Measurements from ENCODE around the gene PAX3. TPM values are rescaled to one million over a fixed set of nuclear protein-coding genes. Genes with fewer than 3 reads are reported as not detected.

PAX3 gene
- total RNA-seq, 2 donors from 2014 or later, result not detected

GRCh38 chr2:222298001-222298310 lies 842 bp downstream of the PAX3 start:
- DNase-seq (ENCODE audit: low spot score) (no peak), ATAC-seq (ENCODE audit: insufficient number of reproducible peaks, low FRiP score, low read depth) (no peak)
- no peaks in the 10 kb centered on the region for H3K36me3 ChIP-seq
- peaks cover 17 to 49% of the 10 kb centered on the region in 2 donors for H3K4me1 ChIP-seq (ENCODE audit: control insufficient read depth in 1 of 2, low read depth in 2 of 2)
- no peaks in the 10 kb centered on the region for H3K9me3 ChIP-seq
- H3K4me3 ChIP-seq, result peak overlapping the region; percentile 52
- H3K27me3 ChIP-seq (replicated peaks; ENCODE audit: insufficient read depth), result peaks cover 45% of the 10 kb centered on the region
- no peak overlapping the region for H3K27ac ChIP-seq
- TF ChIP-seq, protein P1, sequence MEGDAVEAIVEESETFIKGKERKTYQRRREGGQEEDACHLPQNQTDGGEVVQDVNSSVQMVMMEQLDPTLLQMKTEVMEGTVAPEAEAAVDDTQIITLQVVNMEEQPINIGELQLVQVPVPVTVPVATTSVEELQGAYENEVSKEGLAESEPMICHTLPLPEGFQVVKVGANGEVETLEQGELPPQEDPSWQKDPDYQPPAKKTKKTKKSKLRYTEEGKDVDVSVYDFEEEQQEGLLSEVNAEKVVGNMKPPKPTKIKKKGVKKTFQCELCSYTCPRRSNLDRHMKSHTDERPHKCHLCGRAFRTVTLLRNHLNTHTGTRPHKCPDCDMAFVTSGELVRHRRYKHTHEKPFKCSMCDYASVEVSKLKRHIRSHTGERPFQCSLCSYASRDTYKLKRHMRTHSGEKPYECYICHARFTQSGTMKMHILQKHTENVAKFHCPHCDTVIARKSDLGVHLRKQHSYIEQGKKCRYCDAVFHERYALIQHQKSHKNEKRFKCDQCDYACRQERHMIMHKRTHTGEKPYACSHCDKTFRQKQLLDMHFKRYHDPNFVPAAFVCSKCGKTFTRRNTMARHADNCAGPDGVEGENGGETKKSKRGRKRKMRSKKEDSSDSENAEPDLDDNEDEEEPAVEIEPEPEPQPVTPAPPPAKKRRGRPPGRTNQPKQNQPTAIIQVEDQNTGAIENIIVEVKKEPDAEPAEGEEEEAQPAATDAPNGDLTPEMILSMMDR (IDR thresholded peaks at IDR 0.05), result no peak

DNA sequence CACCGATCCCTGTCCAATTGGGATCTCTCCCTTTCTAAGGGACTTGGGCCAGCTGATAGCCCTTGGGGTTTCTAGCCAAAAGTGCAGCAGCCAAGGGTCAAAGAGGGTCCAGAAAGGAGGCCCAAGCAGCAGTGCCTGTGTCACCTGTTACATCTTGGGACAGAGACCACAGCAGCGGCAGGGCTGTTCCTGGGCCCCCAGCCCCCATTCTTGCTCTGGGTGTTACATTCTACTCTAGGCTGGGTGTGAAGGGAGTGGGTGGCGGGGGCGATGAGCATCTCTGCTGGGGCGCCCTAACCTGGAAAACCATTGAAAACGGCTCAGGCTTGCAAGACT lies 1.2 kb downstream of the PAX3 start:
- H3K27ac ChIP-seq, result peak overlapping the region in 1 of 2 donors; percentile 31
- peaks cover 17 to 49% of the 10 kb centered on the region in 2 donors for H3K4me1 ChIP-seq (ENCODE audit: control insufficient read depth in 1 of 2, low read depth in 2 of 2)
- DNase-seq (ENCODE audit: low spot score) (no peak), ATAC-seq (ENCODE audit: insufficient number of reproducible peaks, low FRiP score, low read depth) (no peak)
- no peaks in the 10 kb centered on the region for H3K9me3 ChIP-seq
- H3K27me3 ChIP-seq (replicated peaks; ENCODE audit: insufficient read depth), result peaks cover 45% of the 10 kb centered on the region
- H3K36me3 ChIP-seq, result no peaks in the 10 kb centered on the region
- no peak overlapping the region for H3K4me3 ChIP-seq
- TF ChIP-seq, protein P1 (IDR thresholded peaks at IDR 0.05), result no peak

DNA sequence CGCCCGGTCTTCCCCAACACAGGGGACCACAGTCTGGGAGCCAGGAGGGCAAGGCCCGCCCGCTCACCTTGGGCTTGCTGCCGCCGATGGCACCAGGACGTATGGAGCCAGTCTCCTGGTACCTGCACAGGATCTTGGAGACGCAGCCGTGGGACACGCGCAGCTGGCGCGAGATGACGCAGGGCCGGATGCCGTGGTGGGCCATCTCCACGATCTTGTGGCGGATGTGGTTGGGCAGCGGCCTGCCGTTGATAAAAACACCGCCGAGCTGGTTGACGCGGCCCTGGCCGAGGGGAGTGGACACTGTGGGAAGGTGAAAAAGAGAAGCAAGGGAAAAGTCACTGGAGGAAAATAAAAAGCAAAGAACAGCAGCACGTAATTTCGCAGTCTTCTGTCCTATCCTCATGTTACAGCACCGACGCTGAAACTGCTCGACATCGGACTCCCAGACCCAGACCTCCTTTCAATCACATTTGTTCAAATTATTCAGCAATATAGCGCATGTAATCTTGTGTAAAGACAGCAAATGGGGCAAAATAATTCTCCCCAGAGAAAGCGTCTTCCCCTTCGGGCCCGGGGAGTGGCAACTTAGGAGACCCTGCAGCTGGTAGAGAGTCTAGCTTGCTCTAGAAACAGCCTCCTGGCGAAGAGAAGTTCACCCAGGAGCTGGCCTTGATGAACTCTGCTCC lies 1.7 kb downstream of the PAX3 start:
- Histone ChIP-seq H3K27me3 (replicated peaks; ENCODE audit: insufficient read depth) (peaks cover 45% of the 10 kb centered on the region), H3K4me3 (peak overlapping the region; percentile 41), H3K36me3 (no peaks in the 10 kb centered on the region), H3K4me1 (ENCODE audit: control insufficient read depth in 1 of 2, low read depth in 2 of 2) (peaks cover 17 to 47% of the 10 kb centered on the region in 2 donors), H3K27ac (peak overlapping the region in 1 of 2 donors; percentile 31), H3K9me3 (no peaks in the 10 kb centered on the region)
- no peak for DNase-seq (ENCODE audit: low spot score)
- TF ChIP-seq, protein P1 (IDR thresholded peaks at IDR 0.05), result no peak
- ATAC-seq (ENCODE audit: insufficient number of reproducible peaks, low FRiP score, low read depth), result no peak

GRCh38 chr2:222296311-222296741 lies 2.5 kb downstream of the PAX3 start:
- ATAC-seq (ENCODE audit: insufficient number of reproducible peaks, low FRiP score, low read depth) (no peak), DNase-seq (ENCODE audit: low spot score) (no peak)
- H3K4me1 ChIP-seq (ENCODE audit: control insufficient read depth in 1 of 2, low read depth in 2 of 2), result peaks cover 17 to 44% of the 10 kb centered on the region in 2 donors
- peak overlapping the region; percentile 65 for H3K4me3 ChIP-seq
- H3K9me3 ChIP-seq, result no peaks in the 10 kb centered on the region
- no peak overlapping the region for H3K27ac ChIP-seq
- peaks cover 42% of the 10 kb centered on the region for H3K27me3 ChIP-seq (replicated peaks; ENCODE audit: insufficient read depth)
- TF ChIP-seq, protein P1 (IDR thresholded peaks at IDR 0.05), result no peak
- H3K36me3 ChIP-seq, result no peaks in the 10 kb centered on the region

- peaks cover 34% of the 10 kb centered on the region for H3K27me3 ChIP-seq (replicated peaks; ENCODE audit: insufficient read depth)
- no peak overlapping the region for H3K27ac ChIP-seq
- no peak for ATAC-seq (ENCODE audit: insufficient number of reproducible peaks, low FRiP score, low read depth)
- TF ChIP-seq, protein P1 (IDR thresholded peaks at IDR 0.05), result no peak
- no peaks in the 10 kb centered on the region for H3K36me3 ChIP-seq
- DNase-seq (ENCODE audit: low spot score), result no peak
- no peaks in the 10 kb centered on the region for H3K9me3 ChIP-seq
- H3K4me3 ChIP-seq, result peak overlapping the region; percentile 65
- H3K4me1 ChIP-seq (ENCODE audit: control insufficient read depth in 1 of 2, low read depth in 2 of 2), result peaks cover 23 to 45% of the 10 kb centered on the region in 2 donors
These were observed 3.3 kb downstream of the PAX3 start for GRCh38 chr2:222295368-222296062.

Data from thoracic aorta (tissue), 2 donors.